NCI-H2029 (cell line): ENCODE data around the gene ATIC.
"Not testable (repeated sequence)": the region's sequence is repeated elsewhere in the genome, so short reads cannot be mapped to it uniquely, and the experiment has no call there.

Experiments used
- DNase-seq: peaks from one replicate; lab custom pipeline; 2025; lab: John Stamatoyannopoulos, UW

Gene ATIC

GRCh38 chr2:215315301-215315700 is 3.4 kb downstream of the ATIC start:
- no peak for DNase-seq

GRCh38 chr2:215316336-215316735 is 4.5 kb downstream of the ATIC start:
- DNase-seq = no peak

- no peak for DNase-seq
These were observed 7.6 kb downstream of the ATIC start for GRCh38 chr2:215319500-215319899.

GRCh38 chr2:215320102-215320501 is 8.2 kb downstream of the ATIC start:
- DNase-seq = no peak

- DNase-seq = no peak
These were observed 8.8 kb downstream of the ATIC start for GRCh38 chr2:215320679-215321078.

GRCh38 chr2:215324811-215325210 is 13.0 kb downstream of the ATIC start:
- no peak for DNase-seq

GRCh38 chr2:215328066-215328465 is 16.2 kb downstream of the ATIC start:
- no peak for DNase-seq

- DNase-seq = peak; percentile 27
These were observed 21.2 kb downstream of the ATIC start for GRCh38 chr2:215332872-215333595.

GRCh38 chr2:215338883-215339679 is 27.2 kb downstream of the ATIC start:
- DNase-seq = no peak

GRCh38 chr2:215347878-215348277 is 36.0 kb downstream of the ATIC start:
- no peak for DNase-seq

- DNase-seq = no peak
These were observed 40.7 kb downstream of the ATIC start for GRCh38 chr2:215352602-215353001.

- no peak for DNase-seq
These were observed 43.2 kb downstream of the ATIC start for GRCh38 chr2:215354771-215355695.

GRCh38 chr2:215355801-215356200 is 43.9 kb downstream of the ATIC start:
- DNase-seq = no peak

- no peak for DNase-seq
These were observed 44.6 kb downstream of the ATIC start for GRCh38 chr2:215356334-215356947.

GRCh38 chr2:215356948-215357461 is 45.1 kb downstream of the ATIC start:
- no peak for DNase-seq

GRCh38 chr2:215357660-215358059 is 45.8 kb downstream of the ATIC start:
- DNase-seq = no peak

- no peak for DNase-seq
These were observed 46.5 kb downstream of the ATIC start for GRCh38 chr2:215358312-215358845.

- no peak for DNase-seq
These were observed 47.2 kb downstream of the ATIC start for GRCh38 chr2:215358891-215359575.

- no peak for DNase-seq
These were observed 47.7 kb downstream of the ATIC start for GRCh38 chr2:215359576-215359922.

- DNase-seq = not testable (repeated sequence)
These were observed 48.2 kb downstream of the ATIC start for GRCh38 chr2:215360059-215360458.

- no peak for DNase-seq
These were observed 48.7 kb downstream of the ATIC start for GRCh38 chr2:215360596-215360995.
